Erythroblast (primary cell): ENCODE results near the gene CCT5.

Experiments used
- DNase-seq, 2 experiments: peaks; one replicate each; lab custom pipeline; 2025; lab: John Stamatoyannopoulos, UW
- GATA1 ChIP-seq: IDR thresholded peaks from 2 replicates; pipeline ENCODE4 v1.6.1; 2011; ENCODE audit warnings: low read depth, mild to moderate bottlenecking, control low read depth, low read length, moderate library complexity
- POLR2A ChIP-seq: IDR thresholded peaks from 2 replicates; pipeline ENCODE4 v1.6.1; 2011; ENCODE audit warnings: mild to moderate bottlenecking, low read length

CCT5 gene

GRCh38 chr5:10275991-10276390 is 25.9 kb downstream of the CCT5 start:
- no peak for DNase-seq
- no peak for TF ChIP-seq GATA1
- no peak for TF ChIP-seq POLR2A

GRCh38 chr5:10276691-10277090 is 26.6 kb downstream of the CCT5 start:
- TF ChIP-seq POLR2A = no peak
- TF ChIP-seq GATA1 = no peak
- no peak for DNase-seq

- TF ChIP-seq POLR2A (no peak), GATA1 (no peak)
Measured at GRCh38 chr5:10277773-10278630, 27.9 kb downstream of the CCT5 start.

GRCh38 chr5:10278658-10279279 is 28.7 kb downstream of the CCT5 start:
- no peak for TF ChIP-seq GATA1
- TF ChIP-seq POLR2A = no peak

More at GRCh38 chr5:10277773-10278630, 27.9 kb downstream of the CCT5 start:
- no peak for DNase-seq

GRCh38 chr5:10279328-10279727 is 29.2 kb downstream of the CCT5 start:
- no peak for TF ChIP-seq GATA1
- no peak for TF ChIP-seq POLR2A
- DNase-seq = no peak

More at GRCh38 chr5:10278658-10279279, 28.7 kb downstream of the CCT5 start:
- no peak for DNase-seq

GRCh38 chr5:10279925-10280720 is 30.0 kb downstream of the CCT5 start:
- DNase-seq = no peak
- TF ChIP-seq POLR2A (no peak), GATA1 (no peak)

GRCh38 chr5:10283927-10284635 is 34.0 kb downstream of the CCT5 start:
- TF ChIP-seq GATA1 (no peak), POLR2A (no peak)
- peak; percentile 77 to 88 for DNase-seq

- DNase-seq = peak in 1 of 2 experiments; percentile 26
Measured at GRCh38 chr5:10285362-10285761, 35.3 kb downstream of the CCT5 start.

GRCh38 chr5:10286162-10286861 is 36.2 kb downstream of the CCT5 start:
- peak; percentile 56 to 72 for DNase-seq
- TF ChIP-seq POLR2A (no peak), GATA1 (no peak)

GRCh38 chr5:10286862-10287227 is 36.8 kb downstream of the CCT5 start:
- TF ChIP-seq GATA1 (no peak), POLR2A (no peak)
- DNase-seq = no peak

- peak in 1 of 2 experiments; percentile 30 for DNase-seq
Measured at GRCh38 chr5:10288592-10289219, 38.6 kb downstream of the CCT5 start.

GRCh38 chr5:10289353-10289752 is 39.3 kb downstream of the CCT5 start:
- no peak for TF ChIP-seq GATA1
- peak; percentile 35 for TF ChIP-seq POLR2A
- DNase-seq = peak; percentile 29 to 43

More at GRCh38 chr5:10288592-10289219, 38.6 kb downstream of the CCT5 start:
- TF ChIP-seq POLR2A (no peak), GATA1 (no peak)
